LNCaP clone FGC (cell line): Measurements from ENCODE around the gene COL18A1.

Experiments
- DNase-seq: peaks from one replicate; pipeline ENCODE4 v3.0.0-alpha.2; 2011; ENCODE audit warnings: low read depth
- H3K4me3 ChIP-seq: 2 replicates; pipeline ENCODE4 v1.5.1; 2011; ENCODE audit warnings: mild to moderate bottlenecking, low read depth, low read length, control low read depth
- CTCF ChIP-seq: IDR thresholded peaks from 2 replicates; pipeline ENCODE4 v1.5.1; 2012; ENCODE audit warnings: mild to moderate bottlenecking; ENCODE audit not compliant: control insufficient read depth, insufficient read depth; ENCODE audit errors: extremely low read depth

The COL18A1 gene

GRCh38 chr21:45491623-45492022, 86.7 kb downstream of the COL18A1 start:
- no peak for DNase-seq

GRCh38 chr21:45492765-45493164, 87.8 kb downstream of the COL18A1 start:
- no peak for TF ChIP-seq CTCF
- no peak overlapping the region for H3K4me3 ChIP-seq
- DNase-seq, result no peak

More at GRCh38 chr21:45491623-45492022, 86.7 kb downstream of the COL18A1 start:
- H3K4me3 ChIP-seq, result no peak overlapping the region
- no peak for TF ChIP-seq CTCF

- no peak for TF ChIP-seq CTCF
- no peak for DNase-seq
- no peak overlapping the region for H3K4me3 ChIP-seq
Measured at GRCh38 chr21:45493401-45494001, 88.5 kb downstream of the COL18A1 start.

- TF ChIP-seq CTCF, result no peak
- DNase-seq, result no peak
- no peak overlapping the region for H3K4me3 ChIP-seq
Measured at GRCh38 chr21:45494135-45494850, 89.3 kb downstream of the COL18A1 start.

GRCh38 chr21:45494851-45495680, 90.1 kb downstream of the COL18A1 start:
- no peak for DNase-seq
- no peak for TF ChIP-seq CTCF

GRCh38 chr21:45496151-45496967, 91.4 kb downstream of the COL18A1 start:
- TF ChIP-seq CTCF, result no peak
- DNase-seq, result no peak
- H3K4me3 ChIP-seq, result no peak overlapping the region

More at GRCh38 chr21:45494851-45495680, 90.1 kb downstream of the COL18A1 start:
- no peak overlapping the region for H3K4me3 ChIP-seq
